Adrenal gland (tissue), 12 donors: ENCODE data around the gene PLD3. TPM values are rescaled to one million over a fixed set of nuclear protein-coding genes. Genes with fewer than 3 reads are reported as not detected.
"Not testable (repeated sequence)": the region's sequence is repeated elsewhere in the genome, so short reads cannot be mapped to it uniquely, and the experiment has no call there.

Experiments used
- DNase-seq, 7 donors: peaks; one replicate each; pipeline ENCODE4 v3.0.0-alpha.2; 2019 to 2020
- H3K27ac ChIP-seq, 5 donors: fragments of 200-600 bp; sonication (generic) in 4 of 5; 1 replicate in 3 of 5; 2 replicates in 2 of 5; pipeline versions ENCODE4 v1.5.1 to v1.8.0; 2016 to 2020; ENCODE audit warnings: mild to moderate bottlenecking in 1 of 5
- H3K27me3 ChIP-seq: fragments of 200-600 bp; 2 replicates; pipeline ENCODE4 v1.8.0; 2021
- H3K36me3 ChIP-seq, 2 donors: fragments of 200-600 bp; replicated peaks in 1 of 2; 1 replicate in 1 of 2; 2 replicates in 1 of 2; pipeline versions ENCODE4 v1.5.1 to v1.8.0; 2018 to 2022
- H3K4me1 ChIP-seq, 2 donors: fragments of 200-600 bp; replicated peaks in 1 of 2; 1 replicate in 1 of 2; 2 replicates in 1 of 2; pipeline versions ENCODE4 v1.5.1 to v1.8.0; 2018 to 2021
- H3K4me3 ChIP-seq, 4 donors: fragments of 200-600 bp; sonication (generic) in 3 of 4; one replicate each; pipeline ENCODE4 v1.5.1; 2016 to 2018
- H3K9me3 ChIP-seq, 3 donors: fragments of 200-600 bp; sonication (generic) in 1 of 3; replicated peaks in 1 of 3; 1 replicate in 2 of 3; 2 replicates in 1 of 3; pipeline versions ENCODE4 v1.5.1 to v1.8.0; 2016 to 2021
- CTCF ChIP-seq, 6 experiments: fragments of 450-650 bp in 4 of 6; fragments of 200-600 bp in 2 of 6; sonication (generic) in 1 of 6; IDR thresholded peaks; 1 replicate in 5 of 6; 2 replicates in 1 of 6; pipeline versions ENCODE4 v1.5.1 to v1.8.0; 2016 to 2021; ENCODE audit warnings: antibody characterized with exemption in 6 of 6, mild to moderate bottlenecking in 2 of 6, moderate library complexity in 1 of 6
- POLR2A ChIP-seq, 2 donors: fragments of 450-650 bp; IDR thresholded peaks; one replicate each; pipeline ENCODE4 v1.6.1; 2017; ENCODE audit warnings: antibody characterized with exemption in 2 of 2, mild to moderate bottlenecking in 2 of 2, moderate library complexity in 1 of 2
- WGBS, 4 donors: extraction: QIAGEN DNeasy Blood & Tissue Kit in 2 of 4; methylation state at CpG; one replicate each; pipeline versions ENCODE4 v1.1.5 to v1.1.7; 2013 to 2017; 5-methylcytosine and 5-hydroxymethylcytosine counted together
- intact Hi-C, 2 donors: fragments of 100-400 bp; cut with DNase I; formaldehyde crosslinking; loops; one replicate each; pipeline versions ENCODE4 v1.14.1 to v1.15.0; 2022 to 2023
- polyA plus RNA-seq, 3 donors: library from polyadenylated mRNA; stranded (reverse); fragments of 200-250 nt in 2 of 3; fragments of 350-450 nt in 1 of 3; fragmentation: Illumina TruSeq in 1 of 3; extraction: RNeasy Lipid Tissue Mini Kit (QIAGEN cat#74804) in 1 of 3; gene quantifications; one replicate each; pipeline ENCODE4 v1.2.3, GENCODE V29; 2013 to 2014
- total RNA-seq, 9 donors: library from RNA; depleted of rRNA in 4 of 9; stranded (reverse); fragments of >200 nt in 4 of 9; fragments of 120-200 nt in 1 of 9; fragmentation: NEBNext Ultra II Directional in 1 of 9; extraction: Animal tissue kit (Norgen Biotek cat#: 25700) in 1 of 9; gene quantifications; one replicate each; pipeline versions ENCODE4 v1.1.0 to v1.2.4, GENCODE V29; 2013 to 2023
- donor health status: healthy with polysubstance abuse.
- donor health status: Bipolar disorder and iron deficiency.
- donor health status: DM: yes; HTN: yes; CAD: no.
- donor health status: DM: no; HTN: no; CAD: no.
- donor health status: DM: no; HTN: no; CAD: no.
- donor health status: DM: yes; HTN: yes; CAD: no.

PLD3 gene
- total and polyA plus RNA-seq, 12 donors, result 170 to 1,019 (median 415) TPM

GRCh38 chr19:40326201-40326600 lies 22.3 kb upstream of the PLD3 start:
- intact Hi-C loops, result no loop called here
- Histone ChIP-seq H3K36me3 (peaks cover 0 to 83% of the 10 kb centered on the region in 2 donors), H3K4me1 (peaks cover 0 to 10% of the 10 kb centered on the region in 2 donors), H3K9me3 (no peaks in the 10 kb centered on the region), H3K27me3 (no peaks in the 10 kb centered on the region), H3K27ac (no peak overlapping the region), H3K4me3 (no peak overlapping the region)
- DNase-seq, result no peak
- 90 to 96% (median 92%) methylated on average over 11 to 14 of the region's 14 CpGs for WGBS, 4 donors
- TF ChIP-seq POLR2A (IDR thresholded peaks at IDR 0.05) (no peak), CTCF (IDR thresholded peaks at IDR 0.05) (no peak)

- no peak for DNase-seq
- Histone ChIP-seq H3K4me1 (no peaks in the 10 kb centered on the region), H3K27me3 (no peaks in the 10 kb centered on the region), H3K9me3 (no peaks in the 10 kb centered on the region), H3K27ac (no peak overlapping the region), H3K36me3 (peaks cover 0 to 73% of the 10 kb centered on the region in 2 donors), H3K4me3 (no peak overlapping the region)
- WGBS, 4 donors, result 86 to 97% (median 93%) methylated on average over 5 of the region's 5 CpGs; no CpG with 5 or more reads in 1 of the 4 donors
- intact Hi-C loops, result no loop called here
- TF ChIP-seq POLR2A (IDR thresholded peaks at IDR 0.05) (no peak), CTCF (IDR thresholded peaks at IDR 0.05) (no peak)
Observed at GRCh38 chr19:40331052-40331451, 17.4 kb upstream of the PLD3 start.

GRCh38 chr19:40332669-40333068 lies 15.8 kb upstream of the PLD3 start:
- Histone ChIP-seq H3K36me3 (peaks cover 0 to 60% of the 10 kb centered on the region in 2 donors), H3K4me1 (no peaks in the 10 kb centered on the region), H3K9me3 (no peaks in the 10 kb centered on the region), H3K4me3 (no peak overlapping the region), H3K27ac (no peak overlapping the region), H3K27me3 (no peaks in the 10 kb centered on the region)
- no peak for DNase-seq
- intact Hi-C loops, result no loop called here
- no peak for TF ChIP-seq POLR2A (IDR thresholded peaks at IDR 0.05)
- no peak for TF ChIP-seq CTCF (IDR thresholded peaks at IDR 0.05)
- 85 to 93% (median 89%) methylated on average over 6 of the region's 6 CpGs for WGBS, 4 donors

GRCh38 chr19:40333083-40333482 lies 15.4 kb upstream of the PLD3 start:
- WGBS, 4 donors, result 89 to 99% (median 95%) methylated on average over 6 of the region's 6 CpGs
- intact Hi-C loops, DNase-seq, H3K27ac ChIP-seq, H3K4me1 ChIP-seq, H3K27me3 ChIP-seq, H3K9me3 ChIP-seq, H3K4me3 ChIP-seq: not testable (repeated sequence)
- H3K36me3 ChIP-seq, result peaks cover 0 to 56% of the 10 kb centered on the region in 2 donors

DNA sequence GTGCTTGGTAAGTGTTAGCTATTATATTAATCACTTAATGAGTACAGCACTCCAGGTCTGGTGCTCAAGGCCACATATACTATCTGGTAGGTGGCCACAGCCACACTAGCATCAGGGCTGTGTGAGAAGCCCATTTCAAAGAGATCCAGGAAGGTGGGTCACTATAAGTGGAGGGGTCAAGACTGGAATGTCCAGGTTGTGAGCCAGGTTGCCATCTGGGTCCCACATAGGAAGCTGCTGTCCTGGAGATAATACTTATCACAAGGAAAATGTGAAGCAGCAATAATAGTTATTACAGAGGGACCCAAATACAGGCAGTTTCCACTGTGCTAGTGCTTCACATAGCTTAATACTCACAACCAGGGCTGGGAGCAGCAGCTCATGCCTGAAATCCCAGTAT lies 13.4 kb upstream of the PLD3 start:
- H3K4me3 ChIP-seq, result no peak overlapping the region
- H3K4me1 ChIP-seq, result no peaks in the 10 kb centered on the region
- DNase-seq, result no peak
- TF ChIP-seq POLR2A (IDR thresholded peaks at IDR 0.05) (no peak), CTCF (IDR thresholded peaks at IDR 0.05) (no peak)
- no peaks in the 10 kb centered on the region for H3K27me3 ChIP-seq
- H3K36me3 ChIP-seq, result peaks cover 0 to 53% of the 10 kb centered on the region in 2 donors
- no peaks in the 10 kb centered on the region for H3K9me3 ChIP-seq
- no peak overlapping the region for H3K27ac ChIP-seq
- intact Hi-C loops, result no loop called here
